HL-60/S4 treated with phorbol 12-myristate 13-acetate at 8.2 ng/mL for 4 days and 3 days (cell line): ENCODE measurements around the gene TFAP2E.

Experiments
- in situ Hi-C: fragments of 300-500 bp; cut with MboI; formaldehyde crosslinking; loops from 2 replicates; pipeline ENCODE4 v1.15.0; 2022; ENCODE audit warnings: low sequenced_read_pairs

The TFAP2E gene

GRCh38 chr1:35640380-35641232, 67.5 kb downstream of the TFAP2E start:
- in situ Hi-C loops, result no loop called here

- in situ Hi-C loops, result no loop called here
These were observed 68.2 kb downstream of the TFAP2E start, which contains the start of gene PSMB2 for GRCh38 chr1:35641233-35641866. TSS of gene PSMB2 (minus strand) at chr1:35641526. CDS start at chr1:35641432, 94 bp downstream.

- in situ Hi-C loops, result no loop called here
These were observed 69.4 kb downstream of the TFAP2E start for GRCh38 chr1:35642471-35642955.

GRCh38 chr1:35644204-35644603, 71.1 kb downstream of the TFAP2E start:
- in situ Hi-C loops, result no loop called here
